CD4-positive, alpha-beta T cell (primary cell): ENCODE measurements around the gene CMKLR1. TPM values are rescaled to one million over a fixed set of nuclear protein-coding genes. Genes with fewer than 3 reads are reported as not detected.

Source experiments
- ATAC-seq: fragments of 200-7000 bp; cut with Tn5 transposase; one replicate; pipeline ENCODE4 v1.10.0; 2022; ENCODE audit warnings: mild to moderate bottlenecking; ENCODE audit not compliant: poor library complexity
- CTCF ChIA-PET: fragments of 350-600 bp; sonication (Branson Sonifier 250); formaldehyde crosslinking; loops from one replicate; lab custom pipeline; 2021; ENCODE audit warnings: antibody characterized with exemption, inconsistent platforms; lab: Charles Lee
- POLR2A ChIA-PET: fragments of 350-600 bp; sonication (Branson Sonifier 250); formaldehyde crosslinking; loops from one replicate; lab custom pipeline; 2021; ENCODE audit warnings: antibody characterized with exemption, inconsistent platforms; lab: Charles Lee
- DNase-seq, 14 experiments: peaks; one replicate each; pipeline ENCODE4 v3.0.0-alpha.2; 2013 to 2020; ENCODE audit warnings: mixed read lengths in 2 of 14
- H3K27ac ChIP-seq, 2 donors: one replicate each; pipeline versions ENCODE4 v1.5.1 to v1.7.0; 2013; ENCODE audit warnings: low read length in 2 of 2, low read depth in 1 of 2, mild to moderate bottlenecking in 1 of 2
- H3K27me3 ChIP-seq, 2 experiments: 1 replicate in 1 of 2; 2 replicates in 1 of 2; pipeline versions ENCODE4 v1.6.1 to v1.7.0; 2013; ENCODE audit warnings: low read length in 2 of 2, control low read depth in 1 of 2, mild to moderate bottlenecking in 1 of 2, moderate library complexity in 1 of 2; ENCODE audit not compliant: insufficient read depth in 2 of 2, control insufficient read depth in 1 of 2
- H3K36me3 ChIP-seq: one replicate; pipeline ENCODE4 v1.6.1; 2013; ENCODE audit warnings: low read length, control low read depth; ENCODE audit not compliant: insufficient read depth
- H3K4me1 ChIP-seq: one replicate; pipeline ENCODE4 v1.6.1; 2013; ENCODE audit warnings: low read length, control low read depth; ENCODE audit not compliant: insufficient read depth
- H3K4me3 ChIP-seq: one replicate; pipeline ENCODE4 v1.5.1; 2013; ENCODE audit warnings: mild to moderate bottlenecking, low read length, moderate library complexity
- H3K9me3 ChIP-seq, 2 experiments: 1 replicate in 1 of 2; 2 replicates in 1 of 2; pipeline versions ENCODE4 v1.6.1 to v1.7.0; 2013; ENCODE audit warnings: low read length in 2 of 2, mild to moderate bottlenecking in 2 of 2, control low read depth in 1 of 2, moderate library complexity in 1 of 2; ENCODE audit not compliant: control insufficient read depth in 1 of 2, insufficient read depth in 1 of 2
- H3K27ac Mint-ChIP-seq: one replicate; pipeline ENCODE4 v1.8.0; 2020; ENCODE audit warnings: mixed read lengths
- H3K27me3 Mint-ChIP-seq: one replicate; pipeline ENCODE4 v1.8.0; 2021; ENCODE audit warnings: mixed read lengths
- H3K36me3 Mint-ChIP-seq: one replicate; pipeline ENCODE4 v1.8.0; 2021; ENCODE audit warnings: low read depth, mixed read lengths
- H3K4me1 Mint-ChIP-seq: one replicate; pipeline ENCODE4 v1.8.0; 2021; ENCODE audit warnings: low read depth, mixed read lengths
- H3K4me3 Mint-ChIP-seq: one replicate; pipeline ENCODE4 v1.8.0; 2020; ENCODE audit warnings: mild to moderate bottlenecking, mixed read lengths
- H3K9me3 Mint-ChIP-seq: one replicate; pipeline ENCODE4 v1.8.0; 2020; ENCODE audit warnings: mixed read lengths
- intact Hi-C, 2 experiments: fragments of 100-400 bp; cut with DNase I in 1 of 2; cut with micrococcal nuclease in 1 of 2; formaldehyde crosslinking; loops; one replicate each; pipeline versions ENCODE4 v1.15.1 to v1.9.0; 2023 to 2025; cut with DNase I, micrococcal nuclease
- total RNA-seq, 174 experiments: library from RNA in 2 of 174; stranded (reverse) in 2 of 174; gene quantifications; one replicate each; pipeline ENCODE4 v1.2.3 and lab custom pipeline; 2021 to 2026
- TF ChIP-seq, protein P1 (sequence below): fragments of 200-600 bp; IDR thresholded peaks from one replicate; pipeline ENCODE4 v1.8.0; 2022; ENCODE audit warnings: antibody characterized with exemption, mild to moderate bottlenecking

CMKLR1 gene
- total RNA-seq, 2 experiments from 2014 or later = not detected

DNA sequence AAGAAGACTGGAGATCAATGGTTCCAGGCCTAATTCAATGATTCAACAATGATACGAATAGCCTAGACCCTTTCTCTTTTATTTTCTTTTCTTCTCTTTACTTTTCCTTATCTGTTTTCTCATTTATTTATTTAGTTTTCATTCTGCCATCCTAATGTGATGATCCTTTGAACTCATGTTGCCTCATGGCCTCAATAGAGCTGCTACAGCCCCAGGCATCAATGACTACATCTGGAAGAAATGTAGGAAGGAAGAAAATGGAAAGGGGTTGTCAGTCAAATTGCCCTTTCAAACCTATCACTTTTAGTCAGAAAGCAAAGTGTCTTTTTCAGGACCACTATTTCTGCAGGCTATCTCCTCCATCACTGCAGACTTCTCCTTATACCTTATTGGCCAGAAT, 69.9 kb downstream of the CMKLR1 start:
- POLR2A ChIA-PET = no interaction called here
- no peaks in the 10 kb centered on the region for H3K4me1 ChIP-seq
- no peaks in the 10 kb centered on the region for H3K36me3 ChIP-seq
- CTCF ChIA-PET = no interaction called here
- H3K4me3 Mint-ChIP-seq = no peak overlapping the region
- TF ChIP-seq, protein P1, sequence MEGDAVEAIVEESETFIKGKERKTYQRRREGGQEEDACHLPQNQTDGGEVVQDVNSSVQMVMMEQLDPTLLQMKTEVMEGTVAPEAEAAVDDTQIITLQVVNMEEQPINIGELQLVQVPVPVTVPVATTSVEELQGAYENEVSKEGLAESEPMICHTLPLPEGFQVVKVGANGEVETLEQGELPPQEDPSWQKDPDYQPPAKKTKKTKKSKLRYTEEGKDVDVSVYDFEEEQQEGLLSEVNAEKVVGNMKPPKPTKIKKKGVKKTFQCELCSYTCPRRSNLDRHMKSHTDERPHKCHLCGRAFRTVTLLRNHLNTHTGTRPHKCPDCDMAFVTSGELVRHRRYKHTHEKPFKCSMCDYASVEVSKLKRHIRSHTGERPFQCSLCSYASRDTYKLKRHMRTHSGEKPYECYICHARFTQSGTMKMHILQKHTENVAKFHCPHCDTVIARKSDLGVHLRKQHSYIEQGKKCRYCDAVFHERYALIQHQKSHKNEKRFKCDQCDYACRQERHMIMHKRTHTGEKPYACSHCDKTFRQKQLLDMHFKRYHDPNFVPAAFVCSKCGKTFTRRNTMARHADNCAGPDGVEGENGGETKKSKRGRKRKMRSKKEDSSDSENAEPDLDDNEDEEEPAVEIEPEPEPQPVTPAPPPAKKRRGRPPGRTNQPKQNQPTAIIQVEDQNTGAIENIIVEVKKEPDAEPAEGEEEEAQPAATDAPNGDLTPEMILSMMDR = no peak
- no peak overlapping the region for H3K27ac Mint-ChIP-seq
- H3K9me3 ChIP-seq = no peaks in the 10 kb centered on the region
- H3K27ac ChIP-seq = no peak overlapping the region
- no peaks in the 10 kb centered on the region for H3K36me3 Mint-ChIP-seq
- ATAC-seq (no peak), DNase-seq (no peak)
- intact Hi-C loops = no loop called here
- H3K4me1 Mint-ChIP-seq = no peaks in the 10 kb centered on the region
- peaks cover 15% of the 10 kb centered on the region for H3K27me3 Mint-ChIP-seq
- no peak overlapping the region for H3K4me3 ChIP-seq
- H3K9me3 Mint-ChIP-seq = peaks cover 3% of the 10 kb centered on the region
- H3K27me3 ChIP-seq = peaks cover 2 to 5% of the 10 kb centered on the region in 2 experiments

DNA sequence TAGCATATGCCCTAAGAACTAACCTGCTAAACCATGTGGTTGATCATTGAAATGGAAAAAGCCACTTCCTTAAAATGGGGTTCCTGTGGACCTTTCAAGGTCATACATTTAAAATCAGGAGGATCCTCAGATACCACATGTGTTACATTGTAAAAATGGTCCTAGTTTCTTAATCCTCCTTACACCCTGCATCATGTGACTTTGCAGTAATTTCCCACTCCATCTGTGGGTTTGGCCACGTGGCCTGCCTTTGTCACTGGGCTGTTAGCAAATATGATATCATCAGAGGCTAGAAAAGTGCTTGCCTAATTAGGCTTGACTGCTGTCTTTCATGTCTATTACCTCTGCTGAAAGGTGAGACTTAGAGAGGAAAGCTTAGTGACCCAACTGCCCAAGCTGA, 70.7 kb downstream of the CMKLR1 start:
- H3K27me3 ChIP-seq = peaks cover 2 to 7% of the 10 kb centered on the region in 2 experiments
- peaks cover 0 to 3% of the 10 kb centered on the region in 2 experiments for H3K9me3 ChIP-seq
- H3K4me3 Mint-ChIP-seq = no peak overlapping the region
- ChIA-PET POLR2A (no interaction called here), CTCF (no interaction called here)
- no peak for ATAC-seq
- H3K4me1 ChIP-seq = no peaks in the 10 kb centered on the region
- no peaks in the 10 kb centered on the region for H3K4me1 Mint-ChIP-seq
- H3K36me3 ChIP-seq = no peaks in the 10 kb centered on the region
- no peak overlapping the region for H3K27ac Mint-ChIP-seq
- intact Hi-C loops = no loop called here
- H3K4me3 ChIP-seq = no peak overlapping the region
- no peak overlapping the region for H3K27ac ChIP-seq
- peak in 3 of 14 experiments; percentile 5 to 43 (median 35) for DNase-seq
- no peaks in the 10 kb centered on the region for H3K36me3 Mint-ChIP-seq
- peaks cover 3% of the 10 kb centered on the region for H3K9me3 Mint-ChIP-seq
- H3K27me3 Mint-ChIP-seq = peaks cover 10% of the 10 kb centered on the region
- TF ChIP-seq, protein P1 = no peak

DNA sequence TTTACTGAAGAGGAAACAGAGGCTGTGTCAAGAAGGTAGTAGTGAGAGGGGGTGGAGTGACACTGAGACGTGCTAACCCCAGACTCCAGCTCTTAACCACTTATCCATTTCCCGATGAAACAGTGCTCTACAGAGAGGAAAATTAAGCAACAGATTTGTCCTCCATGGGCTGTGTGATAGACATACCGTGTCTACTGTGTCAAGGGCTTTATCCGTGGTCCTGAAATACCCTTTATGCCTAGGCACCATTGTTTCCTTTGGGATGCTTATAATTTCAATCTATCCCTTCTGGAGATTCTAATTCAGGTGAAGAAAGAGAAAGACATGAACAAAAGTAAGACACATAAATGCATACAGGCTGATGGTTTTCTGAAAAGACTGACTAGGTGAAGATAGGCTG, 71.7 kb downstream of the CMKLR1 start:
- Histone ChIP-seq H3K27ac (no peak overlapping the region), H3K4me3 (no peak overlapping the region), H3K9me3 (peaks cover 0 to 3% of the 10 kb centered on the region in 2 experiments), H3K4me1 (no peaks in the 10 kb centered on the region), H3K27me3 (peaks cover 2 to 7% of the 10 kb centered on the region in 2 experiments), H3K36me3 (no peaks in the 10 kb centered on the region)
- no peaks in the 10 kb centered on the region for H3K4me1 Mint-ChIP-seq
- CTCF ChIA-PET = no interaction called here
- intact Hi-C loops = no loop called here
- POLR2A ChIA-PET = no interaction called here
- no peak for ATAC-seq
- no peak overlapping the region for H3K27ac Mint-ChIP-seq
- TF ChIP-seq, protein P1 = no peak
- no peaks in the 10 kb centered on the region for H3K36me3 Mint-ChIP-seq
- no peak for DNase-seq
- H3K27me3 Mint-ChIP-seq = peaks cover 10% of the 10 kb centered on the region
- H3K4me3 Mint-ChIP-seq = no peak overlapping the region
- H3K9me3 Mint-ChIP-seq = peaks cover 3% of the 10 kb centered on the region
